ENCODE results near the gene CCDC192.

DNA sequence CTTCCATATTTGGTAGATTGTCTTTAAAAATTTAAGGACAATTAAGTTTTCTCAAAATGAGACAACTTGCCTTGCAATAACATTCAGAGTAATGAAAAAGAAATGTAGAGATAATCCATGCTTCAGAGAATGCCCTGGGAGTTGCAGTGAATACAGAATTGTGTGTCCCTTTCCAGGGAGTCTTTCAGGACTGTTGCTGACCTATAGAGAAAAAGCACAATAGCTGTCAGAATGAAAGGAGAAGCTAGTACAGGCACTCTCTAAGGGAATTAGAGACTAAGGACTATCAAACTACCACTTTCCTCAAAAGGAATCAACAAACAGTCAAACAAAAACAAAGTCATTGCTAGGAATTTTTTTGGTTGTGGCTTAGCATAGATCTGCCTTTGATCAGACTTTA is 93.0 kb downstream of the CCDC192 start:
- no peak for TF ChIP-seq CTCF (IDR thresholded peaks at IDR 0.05; ENCODE audit: insufficient read depth, low read length, poor library complexity, severe bottlenecking)
- TF ChIP-seq EZH2phosphoT487 (conservative IDR thresholded peaks at IDR 0.05; ENCODE audit: low read length), result no peak

Measured in SU-DHL-6 (cell line).